K562 (cell line): Measurements from ENCODE around the gene DPY19L1. TPM values are rescaled to one million over a fixed set of nuclear protein-coding genes. Genes with fewer than 3 reads are reported as not detected.
A peak's percentile ranks its signal among the peaks of the same experiment; 100 is the strongest.

ENCODE experiments used
- BHLHE40 ChIP-seq: IDR thresholded peaks from 2 replicates; pipeline ENCODE4 v1.6.1; 2011; ENCODE audit warnings: low read length, improper control_type of control experiment
- CHCHD3 ChIP-seq: fragments of 250-450 bp; sonication (Bioruptor Pico); IDR thresholded peaks from 2 replicates; pipeline ENCODE4 v2.1.2; 2022; ENCODE audit warnings: mild to moderate bottlenecking
- ELF1 ChIP-seq: fragments of 200-800 bp; sonication (Bioruptor generic); IDR thresholded peaks from 2 replicates; pipeline ENCODE4 v1.6.1; 2016; ENCODE audit warnings: missing genetic modification characterization, missing compliant biosample characterization
- GABPA ChIP-seq: fragments of 200-800 bp; sonication (Bioruptor generic); conservative IDR thresholded peaks from 2 replicates; pipeline ENCODE4 v1.6.1; 2016; ENCODE audit warnings: low read depth, missing genetic modification characterization, missing compliant biosample characterization
- JUND ChIP-seq, 2 experiments: IDR thresholded peaks; 2 replicates in 1 of 2; 3 replicates in 1 of 2; pipeline ENCODE4 v1.6.1; 2011; ENCODE audit warnings: borderline replicate concordance in 2 of 2, low read depth in 2 of 2, low read length in 2 of 2, improper control_type of control experiment in 1 of 2, missing biosample characterization in 1 of 2, missing genetic modification characterization in 1 of 2, missing genetic modification reagents in 1 of 2
- MAX ChIP-seq: sonication (generic); formaldehyde crosslinking; IDR thresholded peaks from 2 replicates; pipeline ENCODE4 v1.9.0; 2022; ENCODE audit warnings: mild to moderate bottlenecking, missing genetic modification reagents
- MGA ChIP-seq: fragments of 450-650 bp; IDR thresholded peaks from 2 replicates; pipeline ENCODE4 v1.6.1; 2016; ENCODE audit warnings: mild to moderate bottlenecking, moderate library complexity
- RBM14 ChIP-seq: fragments of 200-400 bp; formaldehyde crosslinking; IDR thresholded peaks from 2 replicates; pipeline ENCODE4 v1.6.1; 2018; ENCODE audit warnings: low read depth, mild to moderate bottlenecking, low read length, moderate library complexity, borderline replicate concordance; ENCODE audit not compliant: insufficient read depth
- polyA plus RNA-seq, 8 experiments: library from polyadenylated mRNA; depleted of rRNA in 4 of 8; stranded (reverse) in 5 of 8; unstranded in 3 of 8; fragments of >200 nt; fragmentation: Nextera tagmentation in 2 of 8; fragmentation: Illumina TruSeq in 1 of 8; extraction: Ambion mirVana in 2 of 8; extraction: Trizol in 1 of 8; gene quantifications; 2 replicates each; pipeline versions ENCODE4 v1.2.1 to v1.2.3, GENCODE V29; 2011 to 2014; ENCODE audit warnings: inconsistent platforms in 1 of 8, missing spikeins in 1 of 8
- total RNA-seq, 7 experiments: library from RNA; depleted of rRNA in 6 of 7; stranded (reverse); fragments of >200 nt in 6 of 7; fragmentation: Illumina TruSeq in 2 of 7; extraction: Trizol in 2 of 7; gene quantifications; 2 replicates each; pipeline versions ENCODE4 v1.2.1 to v1.2.3, GENCODE V29; 2011 to 2021; ENCODE audit warnings: low replicate concordance in 1 of 7
- TF ChIP-seq, protein P1 (sequence below): fragments of 150-350 bp; conservative IDR thresholded peaks from 2 replicates; pipeline ENCODE4 v1.6.1; 2014; ENCODE audit warnings: low read length

The DPY19L1 gene
- total and polyA plus RNA-seq, 9 of the 15 experiments (the other 6 are each of a cell fraction or from before 2014, with no cell fraction given): 4.0 to 34.3 (median 22.1) TPM

DNA sequence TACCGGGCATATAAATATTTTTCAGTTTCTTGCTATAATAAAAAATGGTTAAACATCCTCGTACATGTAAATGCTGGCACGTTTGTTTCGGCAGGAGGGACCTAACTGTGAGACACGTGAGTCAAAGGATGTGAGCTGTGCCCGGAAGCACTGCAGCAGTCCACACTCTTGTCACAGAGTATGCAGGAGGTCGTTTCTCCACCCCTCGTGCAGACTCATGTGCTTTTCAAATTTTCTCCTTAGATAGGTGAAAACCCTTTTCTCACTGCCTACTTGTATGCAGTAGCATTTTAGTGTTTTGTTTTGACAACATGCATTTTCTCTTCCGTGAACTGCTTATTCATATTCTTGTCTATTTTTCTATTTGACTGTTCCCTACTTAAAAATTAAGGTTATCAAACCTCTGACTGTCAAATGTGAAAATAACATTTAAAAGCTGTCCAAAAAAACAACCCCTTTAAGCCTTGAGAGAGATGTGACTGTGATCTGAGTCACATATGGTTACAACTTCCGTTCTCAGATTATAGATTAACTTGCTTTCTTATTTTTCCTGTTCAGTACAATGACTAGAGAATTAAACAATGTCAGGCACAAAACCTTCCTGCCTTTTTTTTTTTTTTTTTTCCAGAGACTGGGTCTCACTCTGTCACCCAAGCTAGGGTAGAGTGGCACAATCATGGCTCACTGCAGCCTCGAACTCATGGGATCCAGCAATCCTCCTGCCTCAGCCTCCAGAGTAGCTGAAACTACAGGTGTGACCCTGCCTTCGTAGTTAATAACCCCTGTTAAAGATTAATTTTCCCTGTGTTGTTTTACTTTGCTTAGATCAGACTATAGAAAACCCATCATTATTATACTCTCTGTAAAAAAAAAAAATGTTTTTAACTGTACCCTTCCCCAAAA, 45.1 kb downstream of the DPY19L1 start (continued):
- TF ChIP-seq MGA (peak; percentile 68), BHLHE40 (peak; percentile 85), JUND (IDR thresholded peaks at IDR 0.05; ENCODE audit: borderline replicate concordance, low read depth, low read length) (0 out of 2 replicates have a peak, but pooled peaks have one; percentile 25), JUND (tag; IDR thresholded peaks at IDR 0.05; ENCODE audit: borderline replicate concordance, low read depth, low read length) (no peak), CHCHD3 (CRISPR knock-in tag) (no peak), GABPA (tag) (peak; percentile 56), ELF1 (tag) (no peak; the same call in 1 of the 2 replicates), RBM14 (no peak), MAX (0 out of 2 replicates have a peak, but pooled peaks have one; percentile 22)
- TF ChIP-seq, protein P1, sequence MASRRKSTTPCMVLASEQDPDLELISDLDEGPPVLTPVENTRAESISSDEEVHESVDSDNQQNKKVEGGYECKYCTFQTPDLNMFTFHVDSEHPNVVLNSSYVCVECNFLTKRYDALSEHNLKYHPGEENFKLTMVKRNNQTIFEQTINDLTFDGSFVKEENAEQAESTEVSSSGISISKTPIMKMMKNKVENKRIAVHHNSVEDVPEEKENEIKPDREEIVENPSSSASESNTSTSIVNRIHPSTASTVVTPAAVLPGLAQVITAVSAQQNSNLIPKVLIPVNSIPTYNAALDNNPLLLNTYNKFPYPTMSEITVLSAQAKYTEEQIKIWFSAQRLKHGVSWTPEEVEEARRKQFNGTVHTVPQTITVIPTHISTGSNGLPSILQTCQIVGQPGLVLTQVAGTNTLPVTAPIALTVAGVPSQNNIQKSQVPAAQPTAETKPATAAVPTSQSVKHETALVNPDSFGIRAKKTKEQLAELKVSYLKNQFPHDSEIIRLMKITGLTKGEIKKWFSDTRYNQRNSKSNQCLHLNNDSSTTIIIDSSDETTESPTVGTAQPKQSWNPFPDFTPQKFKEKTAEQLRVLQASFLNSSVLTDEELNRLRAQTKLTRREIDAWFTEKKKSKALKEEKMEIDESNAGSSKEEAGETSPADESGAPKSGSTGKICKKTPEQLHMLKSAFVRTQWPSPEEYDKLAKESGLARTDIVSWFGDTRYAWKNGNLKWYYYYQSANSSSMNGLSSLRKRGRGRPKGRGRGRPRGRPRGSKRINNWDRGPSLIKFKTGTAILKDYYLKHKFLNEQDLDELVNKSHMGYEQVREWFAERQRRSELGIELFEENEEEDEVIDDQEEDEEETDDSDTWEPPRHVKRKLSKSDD: no peak
